COLO668 (cell line): ENCODE measurements around the gene BRD7.

ENCODE experiments used
- DNase-seq: peaks from one replicate; lab custom pipeline; 2025; ENCODE audit not compliant: unreplicated experiment; lab: John Stamatoyannopoulos, UW

Gene BRD7

GRCh38 chr16:50368410-50369132, at the start of gene BRD7:
BRD7 (minus strand) TSS chr16:50368988; CDS start chr16:50368774, 214 bp downstream.
- DNase-seq, result peak; percentile 83

DNA sequence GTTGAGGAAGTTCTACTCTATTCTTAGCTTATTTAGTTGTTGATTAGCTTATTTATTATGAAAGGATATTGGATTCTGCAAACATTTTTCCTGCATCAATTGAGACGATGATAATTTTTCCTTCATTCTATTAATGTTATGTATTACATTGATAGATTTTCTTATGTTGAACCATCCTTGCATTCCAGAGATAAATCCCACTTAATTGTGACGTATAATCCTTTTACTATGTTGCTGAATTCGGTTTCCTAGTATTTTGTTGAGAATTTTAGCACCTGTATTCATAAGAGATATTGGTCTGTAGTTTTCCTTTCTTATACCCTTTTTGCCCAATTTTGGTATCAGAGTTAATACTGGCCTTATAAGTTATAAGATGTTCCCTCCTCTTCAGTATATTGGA, 47.6 kb upstream of the BRD7 start:
- no peak for DNase-seq

- DNase-seq, result no peak
Measured at GRCh38 chr16:50414152-50414551, 45.4 kb upstream of the BRD7 start.

DNA sequence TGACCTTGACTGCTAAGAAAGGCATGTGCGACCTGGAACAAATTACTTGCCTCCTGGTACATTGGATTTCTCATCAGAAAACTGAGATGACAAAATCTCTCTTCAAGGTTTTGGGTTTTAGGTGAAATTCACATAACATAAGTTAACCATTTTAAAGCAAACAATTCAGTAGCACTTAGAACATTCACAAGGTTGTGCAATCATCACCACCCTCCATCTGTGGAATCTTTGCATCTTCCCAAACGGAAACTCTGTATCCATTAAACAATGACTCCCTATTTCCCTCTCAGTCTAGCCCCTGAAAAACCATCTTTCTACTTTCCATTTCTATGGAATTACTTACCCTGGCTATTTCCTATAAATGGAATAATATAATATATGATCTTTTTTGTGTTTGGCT, 42.2 kb upstream of the BRD7 start:
- no peak for DNase-seq

GRCh38 chr16:50408001-50408561, 39.3 kb upstream of the BRD7 start:
- DNase-seq, result no peak

DNA sequence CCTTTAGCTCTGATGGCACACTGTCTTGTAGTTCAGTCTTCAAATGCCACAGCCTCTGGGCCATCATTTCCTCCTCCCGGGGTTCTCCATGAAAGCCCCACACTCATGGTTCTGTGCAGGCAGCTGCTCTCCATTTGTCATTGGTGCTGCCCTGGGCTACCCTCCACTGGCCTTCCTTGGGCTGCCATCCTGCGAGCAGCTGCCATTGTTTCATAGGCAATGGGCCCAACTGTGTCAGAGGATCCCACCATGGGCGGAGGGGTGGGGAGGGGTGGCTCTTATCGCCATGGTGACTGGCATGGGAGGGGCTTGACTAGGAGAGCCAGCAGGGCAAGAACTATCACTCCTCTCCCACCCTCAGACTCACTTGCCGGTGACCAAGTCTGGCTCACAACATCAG, 38.6 kb upstream of the BRD7 start:
- DNase-seq, result no peak

- no peak for DNase-seq
Measured at GRCh38 chr16:50403491-50403890, 34.7 kb upstream of the BRD7 start.

- no peak for DNase-seq
Measured at GRCh38 chr16:50402298-50402895, 33.6 kb upstream of the BRD7 start.

DNA sequence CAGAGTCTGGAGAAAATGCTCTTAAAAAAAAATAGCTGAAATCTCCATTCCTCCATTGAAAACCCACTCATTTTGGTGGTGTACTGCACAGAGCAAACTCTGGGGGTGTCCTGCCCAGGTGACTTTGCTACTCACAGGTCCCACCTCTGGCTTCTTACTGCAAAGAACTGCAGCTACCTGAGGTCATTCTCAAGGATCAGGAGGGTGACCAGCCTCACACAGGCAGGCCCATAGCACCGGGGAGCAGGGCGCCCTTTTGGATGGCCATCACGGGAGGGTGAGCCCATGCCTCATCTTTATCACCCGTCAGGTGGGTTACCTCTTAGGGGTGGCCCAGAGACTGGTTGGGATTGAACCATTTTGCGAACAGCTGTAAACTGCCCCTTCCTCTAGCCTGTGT, 32.6 kb upstream of the BRD7 start:
- no peak for DNase-seq

DNA sequence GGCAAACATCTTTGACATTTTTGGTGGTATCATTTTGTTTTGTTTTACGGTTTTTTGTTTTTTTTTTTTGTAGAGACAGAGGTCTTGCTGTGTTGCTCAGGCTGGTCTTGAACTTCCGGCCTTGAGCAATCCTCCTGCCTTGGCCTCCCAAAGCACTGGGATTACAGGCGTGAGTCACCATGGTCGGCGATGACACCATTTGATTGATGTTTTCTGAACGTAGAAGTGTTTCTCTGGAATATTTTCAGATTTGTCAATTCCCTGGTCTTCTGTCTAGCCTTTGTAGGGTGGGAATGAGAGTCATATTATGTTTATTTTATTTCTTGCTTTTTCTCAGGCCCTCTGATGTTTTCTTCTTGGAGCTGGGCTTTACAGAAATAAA, 32.2 kb upstream of the BRD7 start:
- DNase-seq, result no peak

- DNase-seq, result no peak
Measured at GRCh38 chr16:50400312-50400966, 31.7 kb upstream of the BRD7 start.

GRCh38 chr16:50399411-50399810, 30.6 kb upstream of the BRD7 start:
- no peak for DNase-seq

GRCh38 chr16:50398336-50398735, 29.5 kb upstream of the BRD7 start:
- no peak for DNase-seq

DNA sequence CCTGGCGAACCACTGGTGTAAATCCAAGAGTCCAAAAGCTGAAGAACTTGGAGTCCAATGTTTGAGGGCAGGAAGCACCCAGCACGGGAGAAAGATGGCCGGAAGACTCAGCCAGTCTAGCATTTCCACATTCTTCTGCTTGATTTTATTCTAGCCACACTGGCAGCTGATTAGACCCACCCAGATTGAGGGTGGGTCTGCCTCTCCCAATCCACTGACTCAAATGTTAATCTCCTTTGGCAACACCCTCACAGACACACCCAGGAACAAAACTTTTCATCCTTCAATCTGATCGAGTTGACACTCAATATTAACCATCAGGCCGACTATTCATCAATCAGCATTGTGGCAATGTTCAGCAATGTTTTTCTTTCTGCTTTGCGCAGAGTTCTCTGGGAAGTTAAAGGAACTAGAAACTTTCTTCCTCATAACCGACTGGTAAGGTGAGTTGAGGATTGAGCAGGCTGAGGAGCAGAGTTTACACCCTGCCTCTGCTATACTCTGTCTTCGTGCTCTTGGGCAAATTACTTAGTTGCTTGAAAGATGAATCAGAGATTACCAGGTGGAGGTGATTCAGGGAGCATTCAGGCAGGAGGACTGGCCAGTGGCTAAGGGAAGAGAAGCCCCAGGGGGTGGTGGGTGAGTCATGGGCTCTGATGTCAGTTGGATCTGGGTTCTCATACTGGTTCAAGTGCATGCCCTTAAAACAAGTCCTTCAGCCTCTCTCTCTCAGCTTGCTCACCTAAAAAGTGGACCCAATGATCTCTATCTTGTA, 28.2 kb upstream of the BRD7 start:
- no peak for DNase-seq

DNA sequence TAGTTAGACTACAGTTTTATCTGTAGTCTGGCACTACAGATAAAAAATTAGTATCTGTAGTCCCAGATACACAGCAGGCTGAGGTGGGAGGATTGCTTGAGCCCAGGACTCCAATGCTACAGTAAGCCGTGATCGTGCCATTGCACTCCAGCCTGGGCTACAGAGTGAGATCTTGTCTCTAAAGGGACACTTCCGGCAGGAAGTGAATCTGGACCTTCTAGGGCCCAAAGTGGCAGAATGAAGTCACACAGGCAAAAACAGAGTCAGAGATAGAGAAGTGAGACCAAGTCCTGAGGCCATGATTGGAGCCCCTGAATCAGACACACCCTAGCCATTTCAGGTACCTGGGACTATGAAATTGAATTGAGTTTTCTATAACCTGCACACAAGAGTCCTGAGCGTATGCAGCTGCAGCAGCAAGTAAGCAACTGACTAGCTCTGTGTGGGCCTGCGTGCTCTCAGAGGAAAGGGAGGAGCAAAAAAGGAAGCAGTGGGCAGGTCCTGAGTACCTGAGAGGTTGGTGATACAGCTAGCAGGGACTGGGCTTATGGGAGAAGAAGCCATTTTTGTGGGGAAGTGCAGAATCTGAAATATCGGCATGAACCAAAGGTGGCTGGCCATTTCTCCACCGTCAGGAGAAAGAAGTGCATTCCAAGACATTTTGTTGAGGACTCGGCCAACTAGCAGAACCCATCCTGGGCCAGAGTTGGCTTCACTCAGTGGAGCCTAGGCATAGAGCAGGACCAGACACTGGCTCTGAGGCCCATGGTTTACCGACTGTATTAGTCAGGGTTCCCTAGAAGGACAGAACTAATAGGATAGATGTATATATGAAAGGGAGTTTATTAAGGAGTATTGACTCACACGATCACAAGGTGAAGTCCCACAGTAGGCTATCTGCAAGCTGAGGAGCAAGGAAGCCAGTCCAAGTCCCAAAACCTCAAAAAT, 27.2 kb upstream of the BRD7 start:
- DNase-seq, result no peak

DNA sequence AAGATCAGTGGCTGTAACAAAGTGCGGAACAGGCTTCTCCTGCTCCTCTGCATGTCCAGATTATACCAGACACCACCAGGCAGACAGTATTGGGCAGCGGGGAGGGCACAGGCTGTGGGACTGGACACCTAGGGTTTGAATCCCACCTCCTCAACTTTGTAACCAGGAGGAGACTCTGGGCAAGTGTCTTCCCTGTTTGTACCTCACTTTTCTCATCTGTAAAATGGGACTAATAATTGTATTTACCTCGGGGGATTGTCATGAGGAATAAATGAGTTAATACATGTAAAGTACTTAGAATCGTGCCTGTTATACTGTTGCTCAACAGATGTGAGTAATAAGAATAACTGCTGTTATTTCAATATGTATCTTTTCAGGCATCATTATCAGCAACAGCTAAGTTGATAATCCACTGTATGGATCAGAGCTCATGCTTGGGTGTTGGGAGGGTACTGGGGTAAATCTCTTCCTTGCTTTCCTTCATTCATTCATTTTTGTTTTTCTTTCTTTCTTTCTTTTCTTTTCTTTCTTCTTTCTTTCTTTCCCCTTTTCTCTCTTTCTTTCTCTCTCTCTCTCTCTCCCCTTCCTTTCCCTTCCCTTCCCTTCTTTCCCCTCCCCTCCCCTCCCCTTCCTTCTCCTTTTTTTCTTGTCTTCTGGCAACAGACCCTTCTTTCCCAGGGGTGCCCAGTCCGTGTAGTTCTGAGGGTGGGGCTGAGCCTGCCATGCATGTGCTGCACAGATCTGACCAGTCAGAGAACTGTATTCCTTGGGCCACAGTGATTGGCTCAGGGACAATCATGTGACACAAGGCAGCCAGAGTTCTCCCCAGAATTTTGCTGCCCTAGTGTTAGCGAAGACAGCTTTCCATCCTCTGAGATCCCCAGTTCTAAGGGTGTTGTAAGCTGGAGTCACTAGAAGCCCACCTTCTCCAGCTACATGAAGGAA, 25.3 kb upstream of the BRD7 start:
- DNase-seq, result no peak

DNA sequence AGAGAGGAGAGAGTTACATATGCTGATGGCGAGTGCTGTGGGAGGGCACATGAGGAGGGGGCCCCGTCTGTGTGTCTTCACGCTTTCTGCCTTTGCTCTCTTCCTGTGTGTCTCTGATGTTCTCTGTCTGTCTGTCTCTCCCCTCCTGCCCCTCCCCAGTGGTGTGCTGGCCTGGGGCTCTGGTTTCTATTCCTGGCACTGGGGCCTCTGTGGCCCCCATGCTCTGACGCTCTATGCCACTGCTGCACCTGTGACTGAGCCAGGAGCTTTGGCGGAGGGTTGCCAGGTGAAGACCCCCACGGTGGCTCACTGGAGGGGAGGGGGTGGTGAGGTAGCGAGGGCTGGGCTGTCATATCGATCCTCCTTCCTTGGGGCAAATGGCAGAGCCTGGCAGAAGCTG, 24.6 kb upstream of the BRD7 start:
- DNase-seq, result no peak

DNA sequence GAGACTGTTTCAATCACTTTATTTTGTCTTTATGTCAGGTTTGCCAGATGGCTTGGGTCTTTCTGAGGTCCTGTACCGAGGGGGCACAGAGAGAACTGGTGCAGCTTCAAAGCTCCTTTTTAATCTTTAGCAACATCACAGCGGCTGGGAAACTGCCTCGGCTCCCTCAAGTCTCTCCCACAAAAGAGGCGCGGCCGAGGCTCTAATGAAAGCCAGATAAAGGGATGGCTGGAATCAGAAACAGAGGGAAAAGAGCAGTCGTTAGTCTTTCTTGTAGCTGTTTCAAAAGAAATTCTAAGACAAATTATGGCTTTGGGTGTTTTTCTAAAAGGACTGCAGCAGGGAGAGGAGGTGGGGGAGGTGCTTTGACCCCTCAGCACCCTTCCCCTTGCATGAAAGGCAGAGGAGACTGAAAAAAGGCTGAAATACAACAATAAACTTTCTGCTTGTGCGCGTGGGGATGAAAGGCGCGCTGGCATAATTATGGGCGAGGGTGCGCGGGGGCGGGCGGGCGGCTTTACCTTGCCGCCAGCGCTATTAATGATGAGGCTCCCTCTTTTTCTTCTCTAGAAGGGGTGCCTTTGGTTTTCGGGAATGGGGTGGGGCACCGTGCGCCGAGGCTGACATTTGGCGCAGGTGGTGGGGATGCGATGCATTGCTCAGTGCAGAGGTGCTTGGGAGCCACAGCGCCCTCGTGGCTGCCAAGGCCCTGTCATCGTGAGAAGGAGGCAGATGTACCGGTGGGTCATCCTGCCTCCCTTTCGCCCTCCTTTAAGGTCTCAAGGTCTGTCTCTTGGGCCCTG, 22.3 kb upstream of the BRD7 start:
- DNase-seq, result no peak
